Esophagus (tissue), 2 donors: ENCODE data around the gene GNG13. TPM values are rescaled to one million over a fixed set of nuclear protein-coding genes. Genes with fewer than 3 reads are reported as not detected.

Source experiments
- H3K27ac ChIP-seq, 2 donors: one replicate each; pipeline ENCODE4 v1.5.1; 2013; ENCODE audit warnings: low read depth in 2 of 2, mild to moderate bottlenecking in 2 of 2, inconsistent platforms in 1 of 2, low read length in 1 of 2, moderate library complexity in 1 of 2
- H3K27me3 ChIP-seq, 2 donors: one replicate each; pipeline ENCODE4 v1.6.1; 2013; ENCODE audit warnings: low read length in 2 of 2, control low read depth in 1 of 2, mild to moderate bottlenecking in 1 of 2; ENCODE audit not compliant: insufficient read depth in 2 of 2, control insufficient read depth in 1 of 2
- H3K36me3 ChIP-seq, 2 donors: one replicate each; pipeline ENCODE4 v1.6.1; 2013; ENCODE audit warnings: low read length in 1 of 2; ENCODE audit not compliant: control insufficient read depth in 2 of 2, insufficient read depth in 2 of 2
- H3K4me1 ChIP-seq, 2 donors: one replicate each; pipeline ENCODE4 v1.6.1; 2013; ENCODE audit warnings: low read length in 1 of 2; ENCODE audit not compliant: control insufficient read depth in 2 of 2, insufficient read depth in 2 of 2
- H3K4me3 ChIP-seq, 2 donors: one replicate each; pipeline ENCODE4 v1.5.1; 2013; ENCODE audit warnings: low read length in 2 of 2, mild to moderate bottlenecking in 2 of 2, low read depth in 1 of 2, moderate library complexity in 1 of 2
- H3K9me3 ChIP-seq, 2 donors: one replicate each; pipeline ENCODE4 v1.6.1; 2013; ENCODE audit warnings: mild to moderate bottlenecking in 2 of 2, low read depth in 1 of 2, low read length in 1 of 2, moderate library complexity in 1 of 2; ENCODE audit not compliant: control insufficient read depth in 2 of 2, insufficient read depth in 1 of 2
- WGBS, 2 donors: extraction: QIAGEN DNeasy Blood & Tissue Kit; methylation state at CpG; one replicate each; pipeline ENCODE4 v1.1.7; 2013; 5-methylcytosine and 5-hydroxymethylcytosine counted together
- polyA plus RNA-seq, 2 donors: library from polyadenylated mRNA; stranded (reverse); fragments of 200-250 nt; gene quantifications; one replicate each; pipeline ENCODE4 v1.2.3, GENCODE V29; 2013
- donor health status: healthy with polysubstance abuse.
- donor health status: Bipolar disorder and iron deficiency.

The GNG13 gene
- polyA plus RNA-seq, 2 donors, result not detected

DNA sequence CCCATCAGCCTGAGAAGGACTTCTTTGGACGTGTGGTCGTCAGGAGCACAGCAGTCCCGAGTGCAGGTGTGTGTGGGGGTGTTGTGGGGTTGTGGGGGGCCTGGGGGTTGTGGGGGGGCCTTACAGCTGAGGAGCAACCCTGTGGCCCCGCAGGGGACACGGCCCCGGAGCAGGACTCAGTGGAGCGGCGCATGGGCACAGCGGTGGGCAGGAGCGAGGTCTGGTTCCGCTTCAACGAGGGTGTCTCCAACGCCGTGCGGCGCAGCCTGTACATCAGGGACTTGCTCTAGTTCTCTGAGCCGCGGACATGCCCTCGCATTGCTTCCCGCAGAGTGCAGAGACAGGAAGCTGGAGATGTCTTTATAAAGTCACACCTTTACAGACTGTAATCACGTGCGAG lies 2.8 kb downstream of the GNG13 start:
- Histone ChIP-seq H3K4me3 (no peak overlapping the region), H3K4me1 (peaks cover 0 to 2% of the 10 kb centered on the region in 2 donors), H3K27me3 (peaks cover 0 to 18% of the 10 kb centered on the region in 2 donors), H3K27ac (no peak overlapping the region), H3K9me3 (peaks cover 0 to 3% of the 10 kb centered on the region in 2 donors), H3K36me3 (peaks cover 0 to 10% of the 10 kb centered on the region in 2 donors)
- WGBS, 2 donors, result 93 to 96% methylated on average over 22 of the region's 22 CpGs

DNA sequence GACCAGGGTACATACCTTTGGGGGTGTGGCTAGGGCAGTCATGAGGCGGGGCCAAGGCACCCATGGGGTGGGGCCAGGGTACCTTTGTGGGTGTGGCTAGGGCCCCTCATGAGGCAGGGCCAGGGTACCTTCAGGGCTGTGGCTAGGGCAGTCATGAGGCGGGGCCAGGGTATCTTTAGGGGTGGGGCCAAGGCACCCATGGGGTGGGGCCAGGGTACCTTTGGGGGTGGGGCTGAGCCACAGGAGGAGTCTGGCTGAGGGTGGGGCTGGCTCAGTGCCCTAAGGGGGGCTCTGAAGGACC lies 3.5 kb downstream of the GNG13 start:
- no peak overlapping the region for H3K27ac ChIP-seq
- H3K4me3 ChIP-seq, result no peak overlapping the region
- peaks cover 0 to 18% of the 10 kb centered on the region in 2 donors for H3K27me3 ChIP-seq
- peaks cover 0 to 3% of the 10 kb centered on the region in 2 donors for H3K9me3 ChIP-seq
- H3K4me1 ChIP-seq, result peaks cover 0 to 2% of the 10 kb centered on the region in 2 donors
- H3K36me3 ChIP-seq, result peaks cover 0 to 13% of the 10 kb centered on the region in 2 donors
- WGBS, 2 donors, result 93 to 96% methylated on average over 2 of the region's 2 CpGs

DNA sequence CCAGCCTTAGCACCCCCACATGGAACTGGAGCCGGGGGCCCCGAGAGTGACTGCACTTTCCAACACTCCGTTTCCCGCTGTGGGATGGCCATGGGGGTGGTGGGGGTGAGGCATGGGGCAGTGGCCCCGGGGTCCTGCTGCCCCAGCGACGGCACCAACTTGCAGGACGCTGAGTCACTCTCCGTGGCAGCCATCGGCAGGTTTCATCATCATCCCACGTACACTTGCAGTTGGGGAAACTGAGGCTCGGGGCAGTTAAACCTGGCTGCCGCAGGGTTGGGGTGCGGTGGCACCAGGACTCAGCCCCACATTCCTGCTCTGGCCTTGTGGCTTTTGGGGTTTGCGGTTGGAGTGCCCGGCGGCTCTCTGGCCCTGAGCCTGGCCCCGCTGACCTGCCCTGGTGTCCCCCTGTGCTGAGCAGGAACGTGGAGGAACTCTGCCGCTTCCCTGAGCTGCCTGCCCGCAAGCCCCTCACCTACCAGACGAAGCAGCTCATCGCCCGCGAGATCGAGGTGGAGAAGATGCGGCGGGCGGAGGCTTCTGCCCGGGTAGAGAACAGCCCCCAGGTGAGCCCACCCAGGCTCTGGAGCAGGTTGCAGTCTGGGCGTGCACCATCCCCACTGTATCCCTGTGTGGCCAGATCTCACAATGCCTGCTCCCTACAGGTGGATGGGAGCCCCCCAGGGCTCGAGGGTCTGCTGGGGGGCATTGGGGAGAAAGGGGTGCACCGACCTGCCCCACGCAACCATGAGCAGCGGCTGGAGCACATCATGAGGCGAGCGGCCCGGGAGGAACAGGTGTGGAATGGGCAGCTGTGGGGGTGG lies 4.0 kb downstream of the GNG13 start:
- H3K4me3 ChIP-seq, result no peak overlapping the region
- H3K9me3 ChIP-seq, result peaks cover 0 to 3% of the 10 kb centered on the region in 2 donors
- H3K4me1 ChIP-seq, result peaks cover 0 to 2% of the 10 kb centered on the region in 2 donors
- H3K27me3 ChIP-seq, result peaks cover 0 to 15% of the 10 kb centered on the region in 2 donors
- no peak overlapping the region for H3K27ac ChIP-seq
- H3K36me3 ChIP-seq, result peaks cover 0 to 15% of the 10 kb centered on the region in 2 donors
- 93 to 96% methylated on average over 37 to 38 of the region's 38 CpGs for WGBS, 2 donors

DNA sequence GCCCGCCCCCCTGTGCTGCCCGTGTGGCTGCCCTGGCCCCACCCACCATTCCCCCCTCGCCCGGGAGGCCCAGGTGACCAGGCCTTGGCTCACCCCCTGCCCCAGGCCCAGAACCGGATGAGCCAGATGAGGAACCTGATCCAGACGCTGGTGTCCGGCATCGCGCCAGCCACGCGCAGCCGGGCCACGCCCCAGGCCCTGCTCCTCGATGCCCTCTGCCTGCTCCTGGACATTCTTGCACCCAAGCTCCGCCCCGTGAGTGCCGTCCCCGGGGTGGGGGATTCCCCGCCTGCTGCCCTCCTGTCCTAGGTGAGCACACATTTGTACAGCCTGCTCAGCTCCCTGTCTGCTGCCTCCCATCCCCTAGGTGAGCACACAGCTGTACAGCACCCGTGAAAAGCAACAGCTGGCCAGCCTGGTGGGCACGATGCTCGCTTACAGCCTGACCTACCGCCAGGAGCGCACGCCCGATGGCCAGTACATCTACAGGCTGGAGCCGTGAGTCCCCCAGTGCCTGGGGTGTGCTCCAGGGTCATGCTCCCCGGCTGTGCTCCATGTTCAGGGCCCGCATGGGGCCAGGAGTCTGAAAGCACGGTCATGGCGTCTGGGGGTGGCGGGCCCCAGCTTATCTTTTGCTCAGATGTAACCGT lies 4.8 kb downstream of the GNG13 start:
- Histone ChIP-seq H3K4me3 (no peak overlapping the region), H3K36me3 (peaks cover 0 to 21% of the 10 kb centered on the region in 2 donors), H3K9me3 (peaks cover 0 to 3% of the 10 kb centered on the region in 2 donors), H3K27me3 (peaks cover 0 to 8% of the 10 kb centered on the region in 2 donors), H3K27ac (no peak overlapping the region), H3K4me1 (peaks cover 0 to 2% of the 10 kb centered on the region in 2 donors)
- WGBS, 2 donors, result 67 to 79% methylated on average over 32 to 33 of the region's 33 CpGs

- Histone ChIP-seq H3K27ac (no peak overlapping the region), H3K9me3 (peaks cover 0 to 3% of the 10 kb centered on the region in 2 donors), H3K4me3 (no peak overlapping the region), H3K36me3 (peaks cover 0 to 21% of the 10 kb centered on the region in 2 donors), H3K27me3 (peaks cover 0 to 4% of the 10 kb centered on the region in 2 donors), H3K4me1 (peaks cover 0 to 2% of the 10 kb centered on the region in 2 donors)
- 83 to 86% methylated on average over 25 to 31 of the region's 31 CpGs for WGBS, 2 donors
These were observed 5.6 kb downstream of the GNG13 start for GRCh38 chr16:794853-795466.

DNA sequence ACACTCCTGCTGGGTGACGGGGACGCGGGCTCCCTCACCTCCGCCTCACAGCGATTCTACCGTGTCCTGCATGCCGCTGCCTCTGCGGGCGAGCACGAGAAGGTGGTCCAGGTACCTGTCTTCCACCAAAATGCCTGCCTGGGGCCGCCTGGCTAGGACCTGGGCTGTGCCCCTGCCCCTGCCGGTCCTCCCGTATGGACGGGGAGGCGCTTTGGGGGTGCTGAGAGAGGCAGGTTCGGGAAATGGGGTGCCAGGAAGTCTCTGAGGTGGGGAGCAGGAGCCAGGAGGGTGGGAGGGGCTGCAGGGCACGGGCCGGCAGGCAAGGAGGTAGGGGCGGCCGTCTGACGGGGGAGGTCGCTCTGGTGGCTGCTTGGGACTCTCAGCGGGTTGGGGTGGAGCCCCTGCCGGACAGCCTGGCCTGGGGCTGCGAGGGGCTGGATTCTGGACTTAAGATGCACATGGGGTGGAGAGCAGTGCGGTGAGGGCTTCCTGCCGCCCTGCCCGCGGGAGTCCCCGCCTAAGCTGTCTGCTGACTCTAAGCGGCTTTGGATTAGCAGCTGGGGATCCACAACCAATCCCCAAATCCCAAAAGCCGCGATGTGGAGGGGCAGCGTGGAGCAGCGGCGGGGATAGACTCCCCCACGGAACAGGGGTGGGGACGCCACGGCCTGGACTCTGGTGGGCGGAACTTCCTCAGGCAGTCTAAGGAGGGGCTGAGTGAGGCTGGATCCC lies 6.3 kb downstream of the GNG13 start:
- Histone ChIP-seq H3K4me3 (no peak overlapping the region), H3K27me3 (no peaks in the 10 kb centered on the region), H3K9me3 (peaks cover 0 to 3% of the 10 kb centered on the region in 2 donors), H3K36me3 (peaks cover 0 to 21% of the 10 kb centered on the region in 2 donors), H3K4me1 (peaks cover 2 to 4% of the 10 kb centered on the region in 2 donors), H3K27ac (no peak overlapping the region)
- 87 to 89% methylated on average over 40 of the region's 40 CpGs for WGBS, 2 donors

DNA sequence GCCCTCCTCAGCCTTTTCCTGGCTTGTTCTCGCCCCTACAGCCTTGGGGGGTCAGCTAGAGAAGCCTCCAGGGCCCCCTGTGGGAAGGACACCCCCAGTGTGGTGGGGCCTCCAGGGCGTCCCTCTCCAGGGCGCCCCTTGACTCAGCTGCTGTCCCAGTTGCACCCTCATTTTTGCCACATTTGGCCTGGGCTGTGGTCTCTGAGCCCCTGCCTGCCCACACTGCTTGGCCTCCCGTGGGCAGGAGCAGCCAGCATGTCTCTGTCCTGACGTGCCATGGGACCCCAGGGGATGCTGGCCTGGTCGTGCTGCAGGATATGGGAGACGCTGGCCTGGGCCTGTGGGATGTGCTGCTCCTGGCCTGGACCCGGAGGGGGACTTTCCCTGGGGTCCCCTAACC lies 7.1 kb downstream of the GNG13 start:
- Histone ChIP-seq H3K9me3 (peaks cover 0 to under 1% of the 10 kb centered on the region in 2 donors), H3K4me3 (no peak overlapping the region), H3K27ac (no peak overlapping the region), H3K4me1 (peaks cover 3 to 10% of the 10 kb centered on the region in 2 donors), H3K36me3 (peaks cover 0 to 21% of the 10 kb centered on the region in 2 donors), H3K27me3 (no peaks in the 10 kb centered on the region)
- 71 to 90% methylated on average over 8 of the region's 8 CpGs for WGBS, 2 donors

DNA sequence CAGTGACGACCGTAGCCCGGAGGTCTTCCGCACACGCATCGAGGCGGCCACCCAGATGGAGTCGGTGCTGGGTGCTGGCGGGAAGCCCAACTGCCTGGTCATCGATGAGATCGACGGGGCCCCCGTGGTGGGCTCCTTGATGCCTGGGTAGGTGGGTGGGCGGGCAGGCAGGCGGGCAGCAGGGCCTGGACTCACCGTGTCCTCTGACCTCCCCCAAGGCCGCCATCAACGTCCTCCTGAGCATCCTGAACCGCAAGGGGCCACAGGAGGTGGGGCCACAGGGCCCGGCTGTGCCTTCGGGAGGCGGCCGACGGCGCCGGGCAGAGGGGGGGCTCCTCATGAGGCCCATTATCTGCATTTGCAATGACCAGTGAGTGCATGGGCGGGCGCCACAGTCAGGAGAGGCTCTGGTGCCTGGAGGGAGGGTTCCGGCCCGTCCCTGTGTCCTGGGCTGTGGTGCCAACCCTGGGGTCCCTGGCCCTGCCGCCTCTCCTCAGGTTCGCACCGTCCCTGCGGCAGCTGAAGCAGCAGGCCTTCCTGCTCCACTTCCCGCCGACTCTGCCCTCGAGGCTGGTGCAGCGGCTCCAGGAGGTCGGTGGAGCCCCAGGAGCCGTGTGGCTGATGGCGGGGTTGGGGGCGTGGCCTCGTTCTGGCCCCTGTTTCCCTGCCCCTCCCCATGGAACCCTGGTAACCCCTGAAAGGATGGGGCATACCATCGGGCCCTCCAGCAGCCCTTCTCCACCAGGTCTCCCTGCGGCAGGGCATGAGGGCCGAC lies 8.1 kb downstream of the GNG13 start:
- Histone ChIP-seq H3K36me3 (peaks cover 0 to 21% of the 10 kb centered on the region in 2 donors), H3K9me3 (no peaks in the 10 kb centered on the region), H3K27me3 (no peaks in the 10 kb centered on the region), H3K4me1 (peaks cover 3 to 12% of the 10 kb centered on the region in 2 donors), H3K27ac (no peak overlapping the region), H3K4me3 (no peak overlapping the region)
- WGBS, 2 donors, result 87 to 90% methylated on average over 37 to 46 of the region's 46 CpGs
